AG08395 (cell line): ENCODE data around the gene CYP11A1.

Experiments used
- DNase-seq: peaks from one replicate; pipeline ENCODE4 v3.0.0; 2012; ENCODE audit warnings: mixed read lengths, low spot score

Gene CYP11A1

DNA sequence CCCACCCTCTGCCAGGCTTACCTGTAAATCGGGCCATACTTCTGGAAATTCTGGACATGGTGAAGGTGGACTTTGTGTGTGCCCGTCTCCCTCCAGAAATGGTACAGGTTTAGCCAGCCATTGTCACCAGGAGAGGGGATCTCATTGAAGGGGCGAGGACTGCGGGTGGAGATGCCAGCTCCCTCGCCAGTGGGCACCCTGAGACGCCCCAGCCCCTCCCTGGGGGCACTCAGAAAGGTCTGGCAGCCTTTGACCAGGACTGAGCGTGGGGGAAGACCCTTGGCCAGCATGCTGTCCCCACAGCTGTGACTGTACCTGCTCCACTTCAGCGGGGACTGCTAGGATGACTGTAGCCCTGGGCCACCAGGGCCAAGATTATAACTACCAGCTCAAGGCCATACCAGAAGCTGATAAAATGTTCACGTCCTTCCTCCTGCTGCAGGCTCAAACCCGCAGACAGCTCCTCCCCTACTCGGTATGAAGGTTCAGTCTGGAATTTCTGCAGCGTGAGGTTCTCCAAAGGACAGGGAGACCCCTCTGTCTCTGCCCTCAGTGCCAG lies at the start of gene CYP11A1:
TSS of gene CYP11A1 (minus strand) at position 351 of the 559 bp plus-strand sequence. CDS start at position 290, 61 bp downstream.
- DNase-seq = no peak

DNA sequence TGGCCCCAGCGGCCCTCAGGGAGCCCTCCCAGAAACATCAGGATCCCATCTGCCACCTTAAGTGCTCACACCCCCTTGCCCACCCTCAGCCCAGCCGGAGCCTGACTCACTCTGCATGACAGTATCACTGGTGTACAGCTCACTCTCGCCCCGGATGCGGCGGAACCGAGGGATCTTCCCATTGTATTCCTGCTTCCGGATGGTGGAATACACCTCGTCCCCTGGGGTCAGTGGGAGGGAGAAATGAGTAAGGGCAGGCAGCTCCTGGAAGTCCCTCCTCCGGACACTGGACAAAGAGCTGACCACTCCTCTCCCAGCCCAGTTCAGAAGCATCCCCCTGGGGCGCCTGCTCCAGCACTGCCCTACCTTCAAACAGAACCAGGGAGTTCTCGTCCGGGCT lies 49.8 kb upstream of the CYP11A1 start:
- peak; percentile 79 for DNase-seq

DNA sequence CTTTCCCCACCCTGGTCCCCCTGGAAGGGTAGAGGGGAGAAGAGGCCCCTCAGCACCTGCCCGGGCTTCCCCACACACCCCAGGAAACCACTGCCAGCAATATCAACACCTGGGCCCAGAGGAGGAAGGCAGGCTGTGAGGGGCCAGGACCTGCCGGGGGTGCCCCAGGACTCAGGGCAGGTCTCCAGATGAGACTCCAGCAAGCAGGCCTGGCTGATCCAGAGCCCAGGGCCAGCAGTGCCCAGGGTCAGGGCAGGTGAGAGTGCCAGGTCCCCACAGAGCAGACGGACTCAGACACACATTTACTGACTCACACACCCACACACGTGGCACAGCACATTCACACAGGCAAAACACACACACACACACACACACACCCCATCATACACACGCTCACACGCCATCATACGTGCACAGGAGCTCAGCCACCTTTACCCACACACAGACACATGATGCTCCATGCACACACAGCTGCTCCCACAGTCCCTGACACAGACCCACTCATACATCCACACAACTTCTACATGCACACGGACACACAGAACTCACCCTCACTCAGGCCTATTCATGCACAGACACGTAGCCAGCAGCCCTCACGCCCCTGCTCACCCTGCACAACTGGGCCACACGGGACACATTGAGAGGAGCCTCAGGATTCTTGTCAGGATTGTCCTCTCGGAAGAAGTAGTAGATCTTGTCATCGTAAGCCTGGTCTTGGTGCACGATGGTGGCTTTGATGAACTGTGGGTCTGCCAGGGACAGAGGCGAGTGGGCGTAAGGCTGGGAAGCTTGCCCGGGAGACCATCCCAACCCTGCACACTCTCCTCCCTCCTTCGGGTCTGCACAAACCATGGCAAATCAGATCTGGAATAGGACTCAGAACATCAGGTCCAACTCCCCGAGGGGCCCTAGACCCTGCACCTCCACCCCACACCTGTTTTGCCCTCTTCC lies 48.8 kb upstream of the CYP11A1 start:
- no peak for DNase-seq

DNA sequence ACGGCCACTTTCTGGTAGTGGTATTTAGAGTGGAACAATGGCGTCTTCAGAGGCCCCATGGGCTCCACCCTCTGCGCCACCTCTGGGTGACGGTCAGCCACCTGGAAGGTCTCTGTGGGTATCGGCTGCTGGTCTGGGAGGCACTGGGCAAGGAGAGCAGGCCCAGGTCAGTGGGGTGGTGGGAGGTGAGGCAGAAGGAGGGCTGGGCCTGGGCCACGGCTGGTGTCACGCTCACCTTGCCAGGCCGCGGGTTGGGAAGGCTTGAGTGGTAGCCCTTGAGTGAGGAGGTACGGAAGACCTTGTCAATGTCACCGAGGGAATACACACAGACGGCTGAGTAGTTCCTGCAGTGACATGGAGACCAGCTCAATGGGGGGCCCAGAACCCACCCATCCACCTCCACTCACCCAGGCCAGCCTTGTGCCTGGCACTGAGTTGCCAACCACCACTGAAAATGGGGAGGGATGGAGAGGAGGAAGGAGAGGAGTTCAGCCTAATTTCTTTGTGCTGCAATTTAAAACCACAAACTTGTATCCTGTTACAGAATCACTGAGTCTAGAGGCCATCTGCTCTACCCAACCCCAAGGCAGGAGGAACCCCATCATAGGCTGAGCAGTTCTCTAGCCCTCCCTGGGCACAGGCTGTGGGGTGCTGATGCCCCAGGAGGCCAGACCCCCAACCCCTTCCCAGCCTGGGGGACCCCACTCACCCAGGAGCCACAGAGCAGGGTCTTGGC lies 47.3 kb upstream of the CYP11A1 start:
- DNase-seq = no peak

DNA sequence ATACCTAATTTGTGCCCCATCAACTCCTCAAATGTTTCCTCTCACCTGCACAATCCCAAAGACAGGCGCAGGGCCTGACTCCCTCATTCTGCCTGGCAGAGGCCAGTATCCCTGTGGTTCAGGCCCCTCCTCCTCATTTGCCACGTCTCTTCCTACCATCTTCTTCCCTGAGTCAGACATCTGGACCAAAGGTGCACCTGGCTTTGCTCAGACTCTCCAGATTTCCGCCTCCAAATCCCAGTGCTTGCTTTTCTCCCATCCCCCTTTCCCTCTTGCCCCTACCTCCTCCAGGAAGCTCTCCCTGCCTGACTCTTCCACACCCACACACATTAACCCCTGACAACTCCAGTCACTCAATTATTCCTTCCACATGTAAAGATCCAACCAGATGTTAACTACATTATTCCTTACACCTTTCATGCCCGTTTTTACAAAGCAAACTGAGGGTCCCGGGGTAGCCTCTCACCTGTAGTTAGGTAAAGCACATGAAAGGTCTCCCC lies 46.7 kb upstream of the CYP11A1 start:
- no peak for DNase-seq

DNA sequence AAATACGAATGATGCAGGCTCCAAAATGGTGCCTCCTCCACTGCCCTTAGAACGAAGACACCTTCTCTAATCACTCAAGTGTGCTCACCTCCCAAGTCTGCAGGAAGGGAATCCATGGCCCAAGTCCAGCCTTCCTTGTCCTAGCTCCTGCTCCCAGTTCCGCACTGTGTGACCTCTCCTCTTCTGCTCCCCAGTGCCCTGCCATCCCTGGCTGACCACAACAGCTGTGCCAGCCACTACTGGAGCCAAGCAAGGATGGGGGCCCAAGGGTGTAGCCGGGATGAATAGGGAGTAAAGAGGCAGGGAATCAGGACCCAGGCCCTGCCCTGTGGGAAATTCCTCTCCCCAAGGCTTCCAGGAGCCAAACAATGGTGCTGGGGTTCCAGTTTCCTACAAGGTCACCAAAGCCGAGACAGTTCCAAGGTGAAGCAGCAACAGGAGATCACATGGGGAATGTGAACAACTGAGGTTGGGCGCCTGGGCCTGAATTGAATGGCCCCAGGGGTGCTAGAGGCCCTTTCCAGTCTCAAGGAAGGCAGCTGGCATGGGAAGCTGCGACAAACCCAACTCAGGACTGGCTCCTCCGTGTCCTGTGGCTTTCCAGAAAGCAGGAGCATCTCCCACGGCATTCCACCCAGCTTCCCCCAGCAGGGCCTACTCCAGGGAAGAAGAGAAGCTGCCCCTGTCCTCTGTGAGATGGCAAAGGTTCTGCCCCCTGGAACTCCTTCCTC lies 46.1 kb upstream of the CYP11A1 start:
- no peak for DNase-seq

DNA sequence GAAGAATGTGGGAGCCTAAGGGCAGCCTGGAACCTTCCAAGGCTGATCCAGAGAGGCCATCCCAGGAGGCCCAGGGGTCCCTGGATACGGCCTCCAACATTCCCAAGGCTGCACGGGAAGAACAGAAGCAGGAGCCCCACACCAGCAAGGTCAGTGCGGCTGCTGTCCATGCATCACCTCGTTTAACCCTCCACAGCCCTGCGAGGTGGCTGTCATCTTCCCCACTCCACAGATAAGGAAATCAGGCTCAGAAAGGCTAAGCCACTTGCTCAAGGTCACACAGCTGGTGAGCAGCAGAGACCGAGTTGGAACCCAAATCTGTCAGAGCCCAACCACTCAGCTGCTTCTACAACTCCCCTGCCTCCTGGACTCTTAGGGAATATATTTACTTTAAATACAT lies 44.7 kb upstream of the CYP11A1 start:
- DNase-seq = no peak

DNA sequence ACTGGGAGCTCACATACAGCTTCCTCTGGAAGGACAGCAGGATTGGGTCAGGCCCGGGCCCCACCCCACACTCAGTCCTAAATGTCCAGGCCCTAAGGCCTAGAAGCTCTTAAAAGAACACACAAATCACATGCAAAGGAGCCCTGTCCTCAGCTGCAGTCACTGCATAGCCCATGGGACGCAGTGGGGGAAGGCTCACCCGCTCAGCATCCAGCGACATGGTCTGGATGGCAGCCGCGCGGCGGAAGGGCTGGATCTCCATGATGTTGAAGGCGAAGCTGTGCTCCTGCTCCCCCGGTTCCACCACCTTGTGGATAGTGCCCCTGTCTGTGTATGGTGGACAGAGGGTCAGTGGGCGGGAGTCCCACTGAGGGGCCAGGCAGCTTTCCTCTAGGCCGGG lies 44.2 kb upstream of the CYP11A1 start:
- DNase-seq = no peak

DNA sequence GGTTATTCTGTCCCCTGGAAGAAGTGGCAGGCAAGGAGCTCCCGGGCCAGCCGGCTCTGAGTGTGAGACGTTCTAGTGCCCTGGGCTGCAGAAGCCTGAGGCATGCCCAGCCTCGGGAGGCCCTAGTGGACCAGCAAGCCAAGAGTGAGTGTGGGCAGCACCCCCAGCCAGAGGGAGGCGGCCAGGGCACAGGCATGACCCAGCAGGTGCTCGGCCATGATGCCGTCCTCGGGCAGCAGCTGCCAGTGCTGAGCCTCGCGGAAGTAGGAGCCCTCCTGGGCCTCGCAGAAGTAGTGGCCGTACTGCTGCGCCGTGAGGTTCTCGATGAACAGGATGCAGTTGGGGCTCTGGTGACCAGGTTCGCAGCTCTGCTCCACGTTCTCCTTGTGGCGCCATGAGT lies 43.1 kb upstream of the CYP11A1 start:
- DNase-seq = no peak

DNA sequence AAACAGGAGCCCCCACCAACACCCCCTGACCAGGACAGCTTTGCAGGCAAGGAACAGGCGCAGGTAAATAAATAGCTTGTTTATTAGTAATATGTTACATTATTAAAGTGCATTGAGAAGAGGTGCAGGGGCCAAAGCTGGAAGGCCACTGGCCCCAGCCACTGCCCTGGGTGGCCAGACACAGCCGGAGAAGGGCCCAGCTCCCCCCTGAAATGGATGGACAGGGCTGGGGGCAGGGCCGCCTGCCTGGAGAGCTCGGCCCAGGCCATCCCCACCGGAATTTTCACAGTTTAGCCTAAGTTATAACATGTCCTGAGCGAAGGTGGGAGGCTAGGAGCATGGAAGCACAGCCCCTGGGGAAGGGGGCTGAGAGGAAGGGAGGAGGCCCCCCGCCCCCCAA lies 41.8 kb upstream of the CYP11A1 start:
- no peak for DNase-seq

DNA sequence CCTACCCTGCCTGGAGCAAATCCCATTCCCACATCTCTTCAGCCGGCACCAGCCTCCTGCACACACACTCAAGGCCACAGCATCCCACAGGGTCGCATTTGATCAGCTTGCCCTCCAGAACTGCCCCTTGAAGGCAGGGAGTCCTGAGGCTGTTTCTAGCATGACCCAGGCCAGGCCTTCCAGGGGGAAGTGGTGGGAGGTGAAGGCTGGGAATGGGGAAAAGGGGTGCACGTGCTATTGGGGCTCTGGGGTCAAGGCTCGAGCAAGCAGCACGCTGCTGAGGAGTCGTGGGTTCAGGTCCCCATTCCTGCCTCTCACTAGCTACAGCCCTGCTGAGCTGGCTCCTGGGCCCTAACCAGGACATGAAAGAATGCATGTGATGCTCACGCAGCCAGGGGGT lies 41.4 kb upstream of the CYP11A1 start:
- DNase-seq = no peak

DNA sequence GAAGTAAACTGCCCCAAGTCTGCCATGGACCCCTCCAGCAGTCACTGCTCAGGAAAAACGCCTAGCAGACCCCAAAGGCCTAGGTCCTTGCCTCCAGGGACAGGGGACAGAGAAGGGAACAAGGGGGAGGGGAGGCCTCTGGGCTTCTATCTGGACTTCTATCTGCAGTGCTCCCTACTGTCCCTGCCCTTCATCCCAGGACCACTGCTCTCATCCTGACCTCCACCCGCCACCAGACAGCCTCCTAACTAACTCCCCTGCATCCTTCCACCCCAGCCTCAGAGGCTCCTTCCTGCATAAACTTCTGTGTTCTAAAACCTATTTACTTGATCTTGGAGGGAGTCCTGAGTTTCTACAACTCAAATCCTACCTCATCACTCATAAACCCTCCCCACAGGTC lies 40.9 kb upstream of the CYP11A1 start:
- no peak for DNase-seq

DNA sequence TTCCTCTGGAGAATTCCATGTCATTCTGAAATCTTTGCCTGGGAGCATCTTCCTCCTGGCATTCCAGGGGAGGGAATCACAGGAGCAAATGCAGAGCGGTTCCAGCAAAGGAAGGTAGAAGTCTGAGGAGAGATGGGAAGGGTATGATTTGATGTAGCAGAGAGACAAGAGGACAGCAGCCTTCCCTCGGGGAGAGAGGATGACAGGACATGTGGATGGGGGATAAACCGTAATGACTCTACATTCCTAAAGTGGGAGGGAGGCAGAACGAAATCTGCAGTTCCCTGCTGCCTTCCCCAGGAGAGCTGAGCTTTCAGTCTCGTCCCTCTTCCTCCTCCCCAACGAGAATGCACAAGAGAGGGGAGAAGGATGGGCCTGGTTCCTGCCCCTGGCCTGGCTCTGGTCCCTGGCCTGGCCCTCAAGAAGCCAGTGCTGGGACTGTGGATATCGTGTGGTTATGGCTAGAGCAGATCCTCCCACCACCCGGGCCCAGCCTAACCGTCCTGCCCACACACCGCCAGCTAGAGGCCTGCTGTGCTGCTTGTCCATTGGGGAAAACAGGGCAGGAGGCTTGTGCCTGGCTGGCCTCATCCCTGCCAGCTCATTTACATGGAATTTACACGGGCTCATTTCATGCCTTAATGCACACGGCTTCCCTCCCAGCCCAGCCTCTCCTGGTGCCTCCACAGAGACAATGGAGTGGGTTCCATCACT lies 39.7 kb upstream of the CYP11A1 start:
- peak; percentile 98 for DNase-seq

DNA sequence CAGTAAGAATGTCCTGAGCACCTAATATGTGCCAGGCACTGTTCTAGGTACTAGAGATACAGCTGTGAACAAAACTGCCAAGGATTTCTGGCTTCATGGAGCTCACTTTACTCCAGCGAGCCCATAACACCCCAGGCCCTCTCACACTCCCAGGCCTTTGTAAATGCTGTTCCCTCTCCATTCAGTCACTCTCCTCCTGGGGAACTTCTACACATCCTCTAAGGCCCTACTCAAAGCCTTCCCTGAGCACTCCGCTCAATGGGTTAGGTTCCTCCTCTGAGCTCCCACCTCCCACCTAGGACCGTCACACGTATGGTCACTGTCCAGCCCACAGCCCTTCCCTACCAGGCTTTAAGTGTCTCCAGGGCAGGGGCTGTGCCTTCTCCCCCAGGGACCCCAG lies 39.1 kb upstream of the CYP11A1 start:
- no peak for DNase-seq

DNA sequence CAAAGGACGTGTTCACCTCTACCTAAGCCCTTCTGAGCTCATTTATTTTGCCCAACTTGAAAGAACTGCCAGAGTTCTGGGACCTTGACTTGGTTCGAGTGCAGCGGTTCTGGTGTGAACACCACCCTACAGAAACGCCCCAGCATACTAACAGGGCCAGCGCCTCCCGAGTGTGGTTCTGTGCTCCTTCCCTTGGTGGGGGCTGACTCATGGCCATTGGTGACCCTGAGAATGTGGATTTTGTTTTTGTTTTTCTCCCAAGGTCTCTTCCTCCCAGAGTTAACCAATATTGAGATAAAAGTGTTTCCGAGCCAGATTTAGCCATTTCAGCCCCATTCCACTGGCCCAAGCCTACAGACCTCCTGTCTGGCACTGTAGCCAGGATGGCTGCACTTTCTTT lies 38.4 kb upstream of the CYP11A1 start:
- DNase-seq = no peak

DNA sequence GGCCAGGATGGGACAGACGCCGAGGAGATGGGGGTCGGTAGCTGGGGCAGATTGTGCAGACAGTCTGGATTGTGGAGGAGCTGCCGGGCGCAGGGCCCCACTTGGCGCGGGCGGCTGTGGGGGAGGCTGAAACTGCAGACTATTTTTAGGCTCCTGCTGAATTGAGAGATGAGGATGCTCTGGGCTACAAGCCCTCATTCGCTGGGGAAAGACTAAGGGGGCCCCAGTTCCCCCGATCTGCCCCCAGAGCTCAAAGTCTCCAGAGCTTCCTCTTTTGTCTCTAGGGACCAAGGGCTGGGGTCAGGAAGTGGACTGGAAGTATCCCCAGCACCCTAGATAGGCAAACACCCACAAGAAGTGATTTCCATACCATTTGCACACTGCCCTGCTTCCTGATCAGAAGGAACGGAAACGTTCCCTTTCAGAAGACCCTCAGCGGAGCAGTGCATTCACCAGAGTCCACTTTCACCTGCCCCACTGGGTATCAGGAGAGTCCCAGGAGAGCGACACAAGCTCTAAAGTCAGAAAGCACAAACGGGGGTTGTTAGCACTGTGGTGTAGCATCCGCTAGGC lies 36.6 kb upstream of the CYP11A1 start:
- DNase-seq = no peak

DNA sequence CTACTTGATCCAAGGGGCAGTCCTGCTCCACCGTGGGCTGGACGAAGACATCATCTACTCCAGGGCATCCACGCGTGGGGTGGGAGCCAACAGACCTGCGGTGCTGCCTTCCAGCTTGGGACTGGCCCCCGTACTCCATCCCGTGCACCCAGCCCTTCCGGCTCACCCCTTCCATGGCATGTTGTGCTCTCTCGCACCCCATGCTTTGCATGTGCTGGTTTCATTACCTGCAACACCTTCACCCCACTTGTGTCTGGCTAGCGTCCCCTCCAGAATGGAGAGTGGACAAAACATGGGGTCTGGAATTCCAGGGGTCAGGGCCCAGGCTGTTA lies 36.1 kb upstream of the CYP11A1 start:
- no peak for DNase-seq

DNA sequence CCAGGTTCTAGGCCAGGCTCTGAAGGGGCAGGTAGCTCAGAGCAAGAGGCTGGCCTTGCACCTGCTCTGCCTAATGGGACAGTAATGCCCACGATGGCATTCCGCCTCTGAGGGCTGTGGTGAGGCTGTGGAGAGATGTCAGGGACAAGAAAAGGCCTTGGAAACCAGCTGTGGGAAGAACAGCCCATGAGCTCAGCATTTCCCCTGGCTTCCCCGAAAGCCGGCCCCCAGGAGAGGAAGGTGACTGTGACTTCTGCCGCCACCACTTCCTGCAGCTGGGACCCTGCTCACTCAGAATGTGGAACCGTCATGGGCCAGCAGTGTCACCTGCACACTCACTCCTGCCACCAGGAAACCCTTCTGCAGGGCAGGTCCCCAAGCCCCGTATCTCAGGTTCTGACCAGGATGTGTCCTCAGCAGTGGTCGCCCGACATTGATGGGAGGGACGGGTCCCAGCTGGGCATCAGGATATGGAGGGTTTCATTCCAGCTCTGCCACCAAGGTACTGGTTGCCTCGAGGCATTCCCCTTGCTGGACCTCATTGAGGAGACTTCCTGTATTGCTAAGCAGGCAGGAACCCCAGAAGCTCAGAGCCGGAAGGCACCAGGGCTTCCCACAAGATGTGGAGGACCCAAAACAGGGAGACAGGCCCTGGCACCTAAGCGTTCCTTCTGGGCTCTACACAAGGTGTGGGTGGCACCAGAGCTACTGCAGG lies 35.6 kb upstream of the CYP11A1 start:
- no peak for DNase-seq

DNA sequence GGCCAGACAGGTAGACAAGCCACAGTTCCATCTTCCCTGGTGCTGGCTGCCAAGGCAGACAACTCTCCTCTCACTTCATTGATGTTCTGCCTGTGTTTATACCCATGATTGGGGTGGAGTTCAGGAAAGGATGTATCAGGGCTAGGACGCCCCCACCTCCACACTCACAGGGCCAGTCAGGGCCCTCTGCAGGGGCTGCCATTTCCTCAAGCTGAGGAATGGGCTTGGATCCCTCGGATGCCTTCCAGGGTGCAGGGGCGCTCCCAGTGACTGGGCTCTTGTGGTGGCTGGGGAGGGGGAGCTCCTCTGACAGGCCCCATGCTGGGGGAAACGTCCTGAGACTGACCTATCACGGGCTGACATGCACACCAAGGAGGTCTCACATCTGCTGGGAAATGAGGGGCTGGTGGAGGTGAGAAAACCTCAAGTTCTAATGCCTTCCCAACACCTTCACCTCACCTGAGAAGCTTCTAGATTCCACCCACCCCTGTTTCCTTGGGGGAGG lies 34.9 kb upstream of the CYP11A1 start:
- DNase-seq = no peak
